CD14-positive monocyte (primary cell): Measurements from ENCODE around the gene LGI4. TPM values are rescaled to one million over a fixed set of nuclear protein-coding genes. Genes with fewer than 3 reads are reported as not detected.

Experiments used
- DNase-seq, 3 donors: peaks; one replicate each; pipeline ENCODE4 v3.0.0-alpha.2; 2011 to 2022
- H2AFZ ChIP-seq: 2 replicates; pipeline ENCODE4 v1.6.0; 2012; ENCODE audit warnings: mild to moderate bottlenecking, low read depth, low read length, inconsistent platforms; ENCODE audit not compliant: insufficient read depth, poor library complexity, severe bottlenecking
- H3K27ac ChIP-seq, 2 donors: 1 replicate in 1 of 2; 2 replicates in 1 of 2; pipeline ENCODE4 v1.5.1; 2012 to 2013; ENCODE audit warnings: low read length in 2 of 2, control low read depth in 1 of 2, inconsistent platforms in 1 of 2, low read depth in 1 of 2, mild to moderate bottlenecking in 1 of 2
- H3K27me3 ChIP-seq, 2 donors: one replicate each; pipeline versions ENCODE4 v1.6.0 to v1.6.1; 2011 to 2013; ENCODE audit warnings: low read length in 2 of 2; ENCODE audit not compliant: control insufficient read depth in 2 of 2, insufficient read depth in 2 of 2
- H3K36me3 ChIP-seq, 2 donors: replicated peaks in 1 of 2; 1 replicate in 1 of 2; 2 replicates in 1 of 2; pipeline versions ENCODE4 v1.5.1 to v1.6.1; 2012 to 2013; ENCODE audit warnings: low read length in 2 of 2, control low read depth in 1 of 2, inconsistent platforms in 1 of 2, mild to moderate bottlenecking in 1 of 2; ENCODE audit not compliant: insufficient read depth in 2 of 2, control insufficient read depth in 1 of 2
- H3K4me1 ChIP-seq, 2 donors: 1 replicate in 1 of 2; 2 replicates in 1 of 2; pipeline versions ENCODE4 v1.5.1 to v1.6.1; 2012 to 2013; ENCODE audit warnings: low read length in 2 of 2, control low read depth in 1 of 2, inconsistent platforms in 1 of 2, mild to moderate bottlenecking in 1 of 2, moderate library complexity in 1 of 2; ENCODE audit not compliant: insufficient read depth in 2 of 2, control insufficient read depth in 1 of 2
- H3K4me2 ChIP-seq: replicated peaks from 2 replicates; pipeline ENCODE3; 2012; ENCODE audit warnings: low read length, moderate library complexity, mild to moderate bottlenecking; ENCODE audit not compliant: poor library complexity, severe bottlenecking; ENCODE audit errors: extremely low read depth
- H3K4me3 ChIP-seq, 3 experiments: fragments of 200-600 bp in 1 of 3; sonication (generic) in 1 of 3; replicated peaks in 1 of 3; 1 replicate in 2 of 3; 2 replicates in 1 of 3; pipeline ENCODE4 v1.5.1; 2011 to 2013; ENCODE audit warnings: low read length in 3 of 3, mild to moderate bottlenecking in 3 of 3, control low read depth in 2 of 3, low read depth in 2 of 3, inconsistent platforms in 1 of 3, moderate library complexity in 1 of 3
- H3K79me2 ChIP-seq: 2 replicates; pipeline ENCODE4 v1.6.0; 2012; ENCODE audit warnings: mild to moderate bottlenecking, control low read depth, inconsistent platforms, low read length, moderate library complexity; ENCODE audit not compliant: insufficient read depth
- H3K9ac ChIP-seq: 2 replicates; pipeline ENCODE4 v1.6.0; 2017; ENCODE audit warnings: low read length, mild to moderate bottlenecking; ENCODE audit not compliant: insufficient read depth, poor library complexity, severe bottlenecking
- H3K9me3 ChIP-seq, 2 donors: replicated peaks in 1 of 2; 1 replicate in 1 of 2; 2 replicates in 1 of 2; pipeline versions ENCODE4 v1.5.1 to v1.6.1; 2012 to 2013; ENCODE audit warnings: low read length in 2 of 2, control low read depth in 1 of 2; ENCODE audit not compliant: control insufficient read depth in 1 of 2, insufficient read depth in 1 of 2
- H4K20me1 ChIP-seq: 2 replicates; pipeline ENCODE4 v1.6.0; 2012; ENCODE audit warnings: mild to moderate bottlenecking, low read length, control low read depth, moderate library complexity; ENCODE audit not compliant: insufficient read depth
- H3K27ac Mint-ChIP-seq, 7 donors: one replicate each; pipeline ENCODE4 v1.8.0; 2020; ENCODE audit warnings: mild to moderate bottlenecking in 7 of 7, mixed read lengths in 7 of 7, moderate library complexity in 6 of 7, inconsistent platforms in 2 of 7
- H3K27me3 Mint-ChIP-seq, 3 donors: one replicate each; pipeline ENCODE4 v1.8.0; 2021 to 2022; ENCODE audit warnings: low read depth in 3 of 3, mild to moderate bottlenecking in 3 of 3, mixed read lengths in 3 of 3, moderate library complexity in 3 of 3, inconsistent platforms in 1 of 3
- H3K36me3 Mint-ChIP-seq, 2 donors: one replicate each; pipeline ENCODE4 v1.8.0; 2020; ENCODE audit warnings: mixed read lengths in 2 of 2, inconsistent platforms in 1 of 2, mild to moderate bottlenecking in 1 of 2
- H3K4me1 Mint-ChIP-seq: one replicate; pipeline ENCODE4 v1.8.0; 2020; ENCODE audit warnings: mild to moderate bottlenecking, mixed read lengths
- H3K4me3 Mint-ChIP-seq, 2 donors: one replicate each; pipeline ENCODE4 v1.8.0; 2020; ENCODE audit warnings: mild to moderate bottlenecking in 2 of 2, mixed read lengths in 2 of 2, moderate library complexity in 1 of 2
- H3K9me3 Mint-ChIP-seq, 7 donors: one replicate each; pipeline ENCODE4 v1.8.0; 2020 to 2022; ENCODE audit warnings: mixed read lengths in 7 of 7, mild to moderate bottlenecking in 6 of 7, moderate library complexity in 6 of 7, inconsistent platforms in 2 of 7
- CTCF ChIP-seq: fragments of 200-600 bp; IDR thresholded peaks from one replicate; pipeline ENCODE4 v1.8.0; 2022; ENCODE audit warnings: antibody characterized with exemption, mild to moderate bottlenecking
- WGBS: methylation state at CpG from one replicate; pipeline ENCODE4 v1.1.5; 2013; ENCODE audit warnings: missing lambda C conversion rate; ENCODE audit not compliant: insufficient coverage; 5-methylcytosine and 5-hydroxymethylcytosine counted together
- intact Hi-C, 2 donors: fragments of 100-400 bp; cut with micrococcal nuclease; formaldehyde crosslinking; loops; one replicate each; pipeline versions ENCODE4 v1.15.0 to v1.15.1; 2023
- polyA plus RNA-seq, 3 donors: library from polyadenylated mRNA; depleted of rRNA in 1 of 3; unstranded in 2 of 3; stranded (reverse) in 1 of 3; fragments of 300-500 nt in 2 of 3; fragments of >200 nt in 1 of 3; fragmentation: Illumina TruSeq in 2 of 3; gene quantifications; 1 replicate in 2 of 3; 2 replicates in 1 of 3; pipeline ENCODE4 v1.2.3, GENCODE V29; 2012 to 2021

LGI4 gene
- polyA plus RNA-seq, 3 donors, result 1.1 TPM; not detected in 2

- intact Hi-C loops, result no loop called here
- Mint-ChIP-seq H3K4me3 (peak within 1 kb of the TSS in 1 of 2 donors; percentile 53), H3K27me3 (peaks cover 6 to 21% (median 17%) of the 10 kb centered on the region in 3 donors), H3K4me1 (peaks cover 23% of the 10 kb centered on the region), H3K9me3 (peaks cover 0 to 2% (median 0%) of the 10 kb centered on the region in 7 donors), H3K27ac (peak within 1 kb of the TSS in 1 of 7 donors; percentile 34), H3K36me3 (no peaks in the 10 kb centered on the region)
- WGBS, result 82% methylated on average over 6 of the region's 14 CpGs
- no peak within 1 kb of the TSS for H3K27ac ChIP-seq
- H3K9ac ChIP-seq, result no peak within 1 kb of the TSS
- peak within 1 kb of the TSS; percentile 48 for H2AFZ ChIP-seq
- peak within 1 kb of the TSS; percentile 25 for H3K4me2 ChIP-seq
- no peaks in the 10 kb centered on the region for H3K36me3 ChIP-seq
- H3K27me3 ChIP-seq, result no peaks in the 10 kb centered on the region
- peaks cover 20 to 25% of the 10 kb centered on the region in 2 donors for H3K4me1 ChIP-seq
- H3K79me2 ChIP-seq, result no peaks in the 10 kb centered on the region
- TF ChIP-seq CTCF, result no peak
- H3K4me3 ChIP-seq, result no peak within 1 kb of the TSS
- H4K20me1 ChIP-seq, result no peaks in the 10 kb centered on the region
- H3K9me3 ChIP-seq, result no peaks in the 10 kb centered on the region
- DNase-seq, result no peak
Observed at GRCh38 chr19:35115177-35115951, 19.5 kb downstream of the LGI4 start, which contains the start of gene FXYD3. Gene FXYD3 (plus strand): TSS chr19:35115823. CDS start chr19:35119377, 3,554 bp downstream.

GRCh38 chr19:35114353-35115176 is 20.3 kb downstream of the LGI4 start:
- H3K4me3 Mint-ChIP-seq, result peak overlapping the region in 1 of 2 donors; percentile 53
- 4% methylated on average over 10 of the region's 23 CpGs for WGBS
- TF ChIP-seq CTCF, result peak; percentile 97
- Histone ChIP-seq H3K4me3 (no peak overlapping the region), H2AFZ (peak overlapping the region; percentile 48), H3K27me3 (no peaks in the 10 kb centered on the region), H3K4me1 (peaks cover 12 to 17% of the 10 kb centered on the region in 2 donors), H3K9ac (no peak overlapping the region), H3K9me3 (no peaks in the 10 kb centered on the region), H4K20me1 (no peaks in the 10 kb centered on the region), H3K79me2 (no peaks in the 10 kb centered on the region), H3K36me3 (no peaks in the 10 kb centered on the region), H3K4me2 (peak overlapping the region; percentile 25), H3K27ac (no peak overlapping the region)
- peaks cover 15% of the 10 kb centered on the region for H3K4me1 Mint-ChIP-seq
- no peaks in the 10 kb centered on the region for H3K36me3 Mint-ChIP-seq
- H3K27ac Mint-ChIP-seq, result no peak overlapping the region
- intact Hi-C loops, result no loop called here
- peak; percentile 30 to 44 (median 30) for DNase-seq
- peaks cover 9 to 25% (median 20%) of the 10 kb centered on the region in 3 donors for H3K27me3 Mint-ChIP-seq
- peaks cover 0 to 2% (median 0%) of the 10 kb centered on the region in 7 donors for H3K9me3 Mint-ChIP-seq
